ENCODE results near the gene ZC3H12D.

The ZC3H12D gene

GRCh38 chr6:149470948-149471347, 13.9 kb downstream of the ZC3H12D start:
- H3K27ac ChIP-seq (ENCODE audit: low read length, poor library complexity, severe bottlenecking), result no peak overlapping the region
- peaks cover 8% of the 10 kb centered on the region for H3K4me1 ChIP-seq (ENCODE audit: control insufficient read depth, insufficient read depth, low read depth, low read length)
- H3K4me2 ChIP-seq (ENCODE audit: low read length, poor library complexity, severe bottlenecking), result no peak overlapping the region
- no peak overlapping the region for H3K14ac ChIP-seq (ENCODE audit: low read length in 2 of 2)
- H2AFZ ChIP-seq (ENCODE audit: low read depth, low read length), result no peak overlapping the region
- H2BK5ac ChIP-seq (ENCODE audit: low read depth, low read length, poor library complexity, severe bottlenecking), result no peak overlapping the region
- no peak overlapping the region for H3K18ac ChIP-seq (ENCODE audit: low read depth in 1 of 2, low read length in 2 of 2)
- no peak overlapping the region for H2BK120ac ChIP-seq (ENCODE audit: low read depth, low read length)
- H4K8ac ChIP-seq (ENCODE audit: low read length), result no peak overlapping the region
- no peak overlapping the region for H3K23ac ChIP-seq (ENCODE audit: low read length in 2 of 2)
- H4K91ac ChIP-seq (ENCODE audit: low read length), result no peak overlapping the region
- no peaks in the 10 kb centered on the region for H3K9me3 ChIP-seq (ENCODE audit: control insufficient read depth, low read length)
- H3K27me3 ChIP-seq (ENCODE audit: control insufficient read depth in 1 of 2, insufficient read depth in 1 of 2, low read length in 2 of 2), result peaks cover 8 to 48% of the 10 kb centered on the region in 2 experiments
- no peak overlapping the region for H3K4me3 ChIP-seq (ENCODE audit: insufficient read depth in 1 of 2, low read depth in 1 of 2, low read length in 2 of 2)
- no peak overlapping the region for H3K4ac ChIP-seq (ENCODE audit: low read depth in 1 of 2, low read length in 2 of 2)
- 83% methylated on average over 2 of the region's 2 CpGs for WGBS
- H2BK12ac ChIP-seq (ENCODE audit: low read length in 2 of 2), result no peak overlapping the region
- H3K9ac ChIP-seq (ENCODE audit: low read length), result no peak overlapping the region
- no peaks in the 10 kb centered on the region for H3K36me3 ChIP-seq (ENCODE audit: control insufficient read depth in 1 of 2, insufficient read depth in 2 of 2, low read depth in 1 of 2, low read length in 2 of 2)
- no peak for DNase-seq
- H2BK15ac ChIP-seq (ENCODE audit: low read depth, poor library complexity, severe bottlenecking), result no peak overlapping the region
- H2AK5ac ChIP-seq (ENCODE audit: low read length, severe bottlenecking), result no peak overlapping the region
- H3K79me1 ChIP-seq (replicated peaks; ENCODE audit: low read length, poor library complexity, severe bottlenecking), result no peaks in the 10 kb centered on the region

GRCh38 chr6:149468179-149468578, 16.6 kb downstream of the ZC3H12D start:
- H3K79me1 ChIP-seq (replicated peaks; ENCODE audit: low read length, poor library complexity, severe bottlenecking), result no peaks in the 10 kb centered on the region
- WGBS, result 86% methylated on average over 2 of the region's 2 CpGs
- H2AFZ ChIP-seq (ENCODE audit: low read depth, low read length), result no peak overlapping the region
- no peak overlapping the region for H3K27ac ChIP-seq (ENCODE audit: low read length, poor library complexity, severe bottlenecking)
- peak overlapping the region; percentile 28 to 67 for H3K18ac ChIP-seq (ENCODE audit: low read depth in 1 of 2, low read length in 2 of 2)
- no peak overlapping the region for H2BK5ac ChIP-seq (ENCODE audit: low read depth, low read length, poor library complexity, severe bottlenecking)
- H3K4me1 ChIP-seq (ENCODE audit: control insufficient read depth, insufficient read depth, low read depth, low read length), result no peaks in the 10 kb centered on the region
- H3K9ac ChIP-seq (ENCODE audit: low read length), result no peak overlapping the region
- no peak overlapping the region for H3K4me3 ChIP-seq (ENCODE audit: insufficient read depth in 1 of 2, low read depth in 1 of 2, low read length in 2 of 2)
- H3K4ac ChIP-seq (ENCODE audit: low read depth in 1 of 2, low read length in 2 of 2), result no peak overlapping the region
- H2BK15ac ChIP-seq (ENCODE audit: low read depth, poor library complexity, severe bottlenecking), result no peak overlapping the region
- peak overlapping the region; percentile 22 for H4K8ac ChIP-seq (ENCODE audit: low read length)
- peak overlapping the region in 1 of 2 experiments; percentile 35 for H2BK12ac ChIP-seq (ENCODE audit: low read length in 2 of 2)
- H3K4me2 ChIP-seq (ENCODE audit: low read length, poor library complexity, severe bottlenecking), result no peak overlapping the region
- H3K9me3 ChIP-seq (ENCODE audit: control insufficient read depth, low read length), result no peaks in the 10 kb centered on the region
- H3K23ac ChIP-seq (ENCODE audit: low read length in 2 of 2), result no peak overlapping the region
- H2BK120ac ChIP-seq (ENCODE audit: low read depth, low read length), result no peak overlapping the region
- DNase-seq, result no peak
- H3K14ac ChIP-seq (ENCODE audit: low read length in 2 of 2), result no peak overlapping the region
- H3K27me3 ChIP-seq (ENCODE audit: control insufficient read depth in 1 of 2, insufficient read depth in 1 of 2, low read length in 2 of 2), result peaks cover 8 to 45% of the 10 kb centered on the region in 2 experiments
- H3K36me3 ChIP-seq (ENCODE audit: control insufficient read depth in 1 of 2, insufficient read depth in 2 of 2, low read depth in 1 of 2, low read length in 2 of 2), result no peaks in the 10 kb centered on the region
- no peak overlapping the region for H4K91ac ChIP-seq (ENCODE audit: low read length)
- H2AK5ac ChIP-seq (ENCODE audit: low read length, severe bottlenecking), result no peak overlapping the region

GRCh38 chr6:149467265-149467664, 17.5 kb downstream of the ZC3H12D start:
- no peaks in the 10 kb centered on the region for H3K36me3 ChIP-seq (ENCODE audit: control insufficient read depth in 1 of 2, insufficient read depth in 2 of 2, low read depth in 1 of 2, low read length in 2 of 2)
- no peak overlapping the region for H2BK5ac ChIP-seq (ENCODE audit: low read depth, low read length, poor library complexity, severe bottlenecking)
- H3K18ac ChIP-seq (ENCODE audit: low read depth in 1 of 2, low read length in 2 of 2), result no peak overlapping the region
- H4K91ac ChIP-seq (ENCODE audit: low read length), result no peak overlapping the region
- no peak overlapping the region for H2BK120ac ChIP-seq (ENCODE audit: low read depth, low read length)
- no peak overlapping the region for H2AK5ac ChIP-seq (ENCODE audit: low read length, severe bottlenecking)
- H2BK12ac ChIP-seq (ENCODE audit: low read length in 2 of 2), result no peak overlapping the region
- H3K4me2 ChIP-seq (ENCODE audit: low read length, poor library complexity, severe bottlenecking), result no peak overlapping the region
- DNase-seq, result no peak
- no peak overlapping the region for H3K9ac ChIP-seq (ENCODE audit: low read length)
- no peak overlapping the region for H2AFZ ChIP-seq (ENCODE audit: low read depth, low read length)
- no peak overlapping the region for H3K4ac ChIP-seq (ENCODE audit: low read depth in 1 of 2, low read length in 2 of 2)
- H3K27ac ChIP-seq (ENCODE audit: low read length, poor library complexity, severe bottlenecking), result no peak overlapping the region
- no peaks in the 10 kb centered on the region for H3K79me1 ChIP-seq (replicated peaks; ENCODE audit: low read length, poor library complexity, severe bottlenecking)
- no peaks in the 10 kb centered on the region for H3K9me3 ChIP-seq (ENCODE audit: control insufficient read depth, low read length)
- H3K14ac ChIP-seq (ENCODE audit: low read length in 2 of 2), result no peak overlapping the region
- H3K23ac ChIP-seq (ENCODE audit: low read length in 2 of 2), result no peak overlapping the region
- H2BK15ac ChIP-seq (ENCODE audit: low read depth, poor library complexity, severe bottlenecking), result no peak overlapping the region
- 78% methylated on average over 4 of the region's 4 CpGs for WGBS
- H4K8ac ChIP-seq (ENCODE audit: low read length), result no peak overlapping the region
- no peaks in the 10 kb centered on the region for H3K4me1 ChIP-seq (ENCODE audit: control insufficient read depth, insufficient read depth, low read depth, low read length)
- peaks cover 8 to 38% of the 10 kb centered on the region in 2 experiments for H3K27me3 ChIP-seq (ENCODE audit: control insufficient read depth in 1 of 2, insufficient read depth in 1 of 2, low read length in 2 of 2)
- no peak overlapping the region for H3K4me3 ChIP-seq (ENCODE audit: insufficient read depth in 1 of 2, low read depth in 1 of 2, low read length in 2 of 2)

GRCh38 chr6:149464411-149464810, 20.4 kb downstream of the ZC3H12D start:
- Histone ChIP-seq H3K9me3 (ENCODE audit: control insufficient read depth, low read length) (no peaks in the 10 kb centered on the region), H2BK12ac (ENCODE audit: low read length in 2 of 2) (peak overlapping the region; percentile 59 to 95), H2AK5ac (ENCODE audit: low read length, severe bottlenecking) (no peak overlapping the region), H4K91ac (ENCODE audit: low read length) (peak overlapping the region; percentile 85), H2BK15ac (ENCODE audit: low read depth, poor library complexity, severe bottlenecking) (peak overlapping the region; percentile 68), H3K18ac (ENCODE audit: low read depth in 1 of 2, low read length in 2 of 2) (peak overlapping the region; percentile 70 to 84), H3K79me1 (replicated peaks; ENCODE audit: low read length, poor library complexity, severe bottlenecking) (no peaks in the 10 kb centered on the region), H4K8ac (ENCODE audit: low read length) (peak overlapping the region; percentile 75), H3K27me3 (ENCODE audit: control insufficient read depth in 1 of 2, insufficient read depth in 1 of 2, low read length in 2 of 2) (peaks cover 5 to 27% of the 10 kb centered on the region in 2 experiments), H3K4me1 (ENCODE audit: control insufficient read depth, insufficient read depth, low read depth, low read length) (no peaks in the 10 kb centered on the region), H2BK120ac (ENCODE audit: low read depth, low read length) (peak overlapping the region; percentile 78), H3K4me3 (ENCODE audit: insufficient read depth in 1 of 2, low read depth in 1 of 2, low read length in 2 of 2) (no peak overlapping the region), H3K4me2 (ENCODE audit: low read length, poor library complexity, severe bottlenecking) (no peak overlapping the region), H3K36me3 (ENCODE audit: control insufficient read depth in 1 of 2, insufficient read depth in 2 of 2, low read depth in 1 of 2, low read length in 2 of 2) (no peaks in the 10 kb centered on the region), H3K27ac (ENCODE audit: low read length, poor library complexity, severe bottlenecking) (no peak overlapping the region), H3K14ac (ENCODE audit: low read length in 2 of 2) (peak overlapping the region in 1 of 2 experiments; percentile 62), H3K4ac (ENCODE audit: low read depth in 1 of 2, low read length in 2 of 2) (peak overlapping the region in 1 of 2 experiments; percentile 84), H3K23ac (ENCODE audit: low read length in 2 of 2) (no peak overlapping the region), H2BK5ac (ENCODE audit: low read depth, low read length, poor library complexity, severe bottlenecking) (no peak overlapping the region), H2AFZ (ENCODE audit: low read depth, low read length) (no peak overlapping the region), H3K9ac (ENCODE audit: low read length) (no peak overlapping the region)
- 58% methylated on average over 7 of the region's 8 CpGs for WGBS
- DNase-seq, result peak; percentile 38

All from mesenchymal stem cell (in vitro differentiated cells and primary cell).